NT2/D1 (cell line): Measurements from ENCODE around the gene SFN.
"Not testable (repeated sequence)": the region's sequence is repeated elsewhere in the genome, so short reads cannot be mapped to it uniquely, and the experiment has no call there.

Experiments
- YY1 ChIP-seq: IDR thresholded peaks from 2 replicates; pipeline ENCODE4 v1.6.1; 2011; ENCODE audit not compliant: insufficient read length, insufficient read depth
- ZNF274 ChIP-seq: IDR thresholded peaks from 2 replicates; pipeline ENCODE4 v1.6.1; 2011; ENCODE audit warnings: mild to moderate bottlenecking, low read depth, low read length

GRCh38 chr1:26881611-26882010, 18.7 kb downstream of the SFN start:
- TF ChIP-seq ZNF274, YY1: not testable (repeated sequence)
